ENCODE measurements around the gene VPS41.

The VPS41 gene

DNA sequence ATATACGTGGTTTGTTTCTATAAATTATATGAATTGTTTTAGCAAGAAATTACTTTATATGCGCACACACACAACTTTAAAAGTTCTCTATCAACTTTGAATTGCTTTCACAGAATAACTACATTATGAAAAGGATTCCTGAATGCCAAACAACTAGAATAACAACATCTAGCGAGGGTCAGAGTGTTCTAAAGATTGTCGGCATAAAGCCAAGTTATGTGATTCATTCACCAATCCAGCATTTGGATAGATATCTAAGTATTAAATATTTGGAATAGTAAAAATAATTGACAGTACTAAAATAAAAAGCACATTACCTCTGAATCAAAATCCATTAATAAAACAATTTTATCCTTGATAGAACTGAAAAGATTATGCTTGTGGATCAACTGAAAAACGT lies 152.5 kb downstream of the VPS41 start:
- Histone ChIP-seq H3K36me3 (ENCODE audit: insufficient read depth, low read length) (peaks cover 48% of the 10 kb centered on the region), H3K27ac (ENCODE audit: low read length) (no peak overlapping the region), H3K4me1 (ENCODE audit: insufficient read depth, low read length) (no peaks in the 10 kb centered on the region), H4K20me1 (ENCODE audit: insufficient read depth, low read length) (no peaks in the 10 kb centered on the region), H3K4me2 (ENCODE audit: insufficient read depth, low read length) (no peak overlapping the region), H3K79me2 (ENCODE audit: insufficient read depth, low read length) (no peaks in the 10 kb centered on the region), H2AFZ (ENCODE audit: low read depth, low read length) (no peak overlapping the region), H3K9ac (ENCODE audit: low read depth, low read length) (no peak overlapping the region), H3K4me3 (ENCODE audit: low read depth in 1 of 2, low read length in 2 of 2) (no peak overlapping the region), H3K9me3 (ENCODE audit: insufficient read depth, low read length, severe bottlenecking) (no peaks in the 10 kb centered on the region), H3K27me3 (ENCODE audit: insufficient read depth, low read length, poor library complexity) (no peaks in the 10 kb centered on the region)
- TF ChIP-seq, protein P1, sequence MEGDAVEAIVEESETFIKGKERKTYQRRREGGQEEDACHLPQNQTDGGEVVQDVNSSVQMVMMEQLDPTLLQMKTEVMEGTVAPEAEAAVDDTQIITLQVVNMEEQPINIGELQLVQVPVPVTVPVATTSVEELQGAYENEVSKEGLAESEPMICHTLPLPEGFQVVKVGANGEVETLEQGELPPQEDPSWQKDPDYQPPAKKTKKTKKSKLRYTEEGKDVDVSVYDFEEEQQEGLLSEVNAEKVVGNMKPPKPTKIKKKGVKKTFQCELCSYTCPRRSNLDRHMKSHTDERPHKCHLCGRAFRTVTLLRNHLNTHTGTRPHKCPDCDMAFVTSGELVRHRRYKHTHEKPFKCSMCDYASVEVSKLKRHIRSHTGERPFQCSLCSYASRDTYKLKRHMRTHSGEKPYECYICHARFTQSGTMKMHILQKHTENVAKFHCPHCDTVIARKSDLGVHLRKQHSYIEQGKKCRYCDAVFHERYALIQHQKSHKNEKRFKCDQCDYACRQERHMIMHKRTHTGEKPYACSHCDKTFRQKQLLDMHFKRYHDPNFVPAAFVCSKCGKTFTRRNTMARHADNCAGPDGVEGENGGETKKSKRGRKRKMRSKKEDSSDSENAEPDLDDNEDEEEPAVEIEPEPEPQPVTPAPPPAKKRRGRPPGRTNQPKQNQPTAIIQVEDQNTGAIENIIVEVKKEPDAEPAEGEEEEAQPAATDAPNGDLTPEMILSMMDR (IDR thresholded peaks at IDR 0.05; ENCODE audit: borderline replicate concordance, extremely low read depth, low read length, poor library complexity, severe bottlenecking) = no peak
- no peak for TF ChIP-seq EZH2 (IDR thresholded peaks at IDR 0.05; ENCODE audit: borderline replicate concordance, low read depth, low read length, severe bottlenecking)
- ATAC-seq (ENCODE audit: insufficient read depth, low read depth) = no peak
- no peak for DNase-seq

DNA sequence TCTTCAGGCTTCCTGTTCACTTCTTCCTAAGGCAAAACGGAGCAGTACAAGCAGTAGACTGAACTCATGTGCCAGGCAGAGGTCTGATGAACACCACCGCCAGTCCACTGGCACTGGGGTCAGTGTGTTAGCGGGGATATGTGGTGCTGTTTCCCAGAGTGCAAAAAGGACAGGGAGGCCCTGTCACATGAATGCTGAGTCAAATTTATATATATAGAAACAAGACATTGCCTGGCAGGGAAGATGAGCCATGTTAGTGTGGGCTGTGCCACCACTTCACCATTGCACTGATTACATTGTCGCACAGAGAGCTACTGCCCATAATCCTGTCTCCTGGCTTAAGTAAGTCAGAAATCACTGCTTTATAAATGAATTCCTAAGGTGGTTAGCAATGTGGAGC lies 155.6 kb downstream of the VPS41 start:
- Histone ChIP-seq H3K27ac (ENCODE audit: low read length) (no peak overlapping the region), H3K4me2 (ENCODE audit: insufficient read depth, low read length) (no peak overlapping the region), H3K79me2 (ENCODE audit: insufficient read depth, low read length) (no peaks in the 10 kb centered on the region), H3K4me1 (ENCODE audit: insufficient read depth, low read length) (no peaks in the 10 kb centered on the region), H3K4me3 (ENCODE audit: low read depth in 1 of 2, low read length in 2 of 2) (no peak overlapping the region), H4K20me1 (ENCODE audit: insufficient read depth, low read length) (no peaks in the 10 kb centered on the region), H3K36me3 (ENCODE audit: insufficient read depth, low read length) (peaks cover 47% of the 10 kb centered on the region), H3K27me3 (ENCODE audit: insufficient read depth, low read length, poor library complexity) (no peaks in the 10 kb centered on the region), H3K9me3 (ENCODE audit: insufficient read depth, low read length, severe bottlenecking) (no peaks in the 10 kb centered on the region), H2AFZ (ENCODE audit: low read depth, low read length) (no peak overlapping the region), H3K9ac (ENCODE audit: low read depth, low read length) (no peak overlapping the region)
- DNase-seq (no peak), ATAC-seq (ENCODE audit: insufficient read depth, low read depth) (no peak)
- TF ChIP-seq, protein P1 (IDR thresholded peaks at IDR 0.05; ENCODE audit: borderline replicate concordance, extremely low read depth, low read length, poor library complexity, severe bottlenecking) = no peak
- TF ChIP-seq EZH2 (IDR thresholded peaks at IDR 0.05; ENCODE audit: borderline replicate concordance, low read depth, low read length, severe bottlenecking) = no peak

DNA sequence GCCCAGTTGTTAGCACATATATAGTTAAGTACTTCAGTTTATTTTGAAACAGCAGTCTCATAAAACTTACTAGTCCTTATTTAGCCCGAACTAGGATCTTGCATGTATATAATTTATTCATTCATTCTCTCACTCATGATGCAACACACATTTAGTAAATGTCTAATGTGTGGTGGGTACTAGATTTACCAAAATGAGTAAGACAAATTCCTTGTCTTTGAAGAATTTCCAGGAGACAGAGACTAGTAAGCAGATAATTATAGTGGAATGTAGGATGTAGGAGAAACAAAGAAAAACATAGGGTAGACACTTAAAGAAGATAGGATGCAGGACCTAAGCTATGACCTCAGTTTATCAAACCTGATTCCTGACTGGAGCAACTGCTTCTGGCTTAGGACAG lies 157.6 kb downstream of the VPS41 start:
- DNase-seq (no peak), ATAC-seq (ENCODE audit: insufficient read depth, low read depth) (no peak)
- H4K20me1 ChIP-seq (ENCODE audit: insufficient read depth, low read length) = no peaks in the 10 kb centered on the region
- TF ChIP-seq EZH2 (IDR thresholded peaks at IDR 0.05; ENCODE audit: borderline replicate concordance, low read depth, low read length, severe bottlenecking) = no peak
- TF ChIP-seq, protein P1 (IDR thresholded peaks at IDR 0.05; ENCODE audit: borderline replicate concordance, extremely low read depth, low read length, poor library complexity, severe bottlenecking) = no peak
- H3K4me1 ChIP-seq (ENCODE audit: insufficient read depth, low read length) = no peaks in the 10 kb centered on the region
- H3K4me3 ChIP-seq (ENCODE audit: low read depth in 1 of 2, low read length in 2 of 2) = no peak overlapping the region
- peaks cover 44% of the 10 kb centered on the region for H3K36me3 ChIP-seq (ENCODE audit: insufficient read depth, low read length)
- no peak overlapping the region for H3K9ac ChIP-seq (ENCODE audit: low read depth, low read length)
- no peak overlapping the region for H3K27ac ChIP-seq (ENCODE audit: low read length)
- no peak overlapping the region for H3K4me2 ChIP-seq (ENCODE audit: insufficient read depth, low read length)
- no peak overlapping the region for H2AFZ ChIP-seq (ENCODE audit: low read depth, low read length)
- H3K79me2 ChIP-seq (ENCODE audit: insufficient read depth, low read length) = no peaks in the 10 kb centered on the region
- no peaks in the 10 kb centered on the region for H3K9me3 ChIP-seq (ENCODE audit: insufficient read depth, low read length, severe bottlenecking)
- H3K27me3 ChIP-seq (ENCODE audit: insufficient read depth, low read length, poor library complexity) = no peaks in the 10 kb centered on the region

DNA sequence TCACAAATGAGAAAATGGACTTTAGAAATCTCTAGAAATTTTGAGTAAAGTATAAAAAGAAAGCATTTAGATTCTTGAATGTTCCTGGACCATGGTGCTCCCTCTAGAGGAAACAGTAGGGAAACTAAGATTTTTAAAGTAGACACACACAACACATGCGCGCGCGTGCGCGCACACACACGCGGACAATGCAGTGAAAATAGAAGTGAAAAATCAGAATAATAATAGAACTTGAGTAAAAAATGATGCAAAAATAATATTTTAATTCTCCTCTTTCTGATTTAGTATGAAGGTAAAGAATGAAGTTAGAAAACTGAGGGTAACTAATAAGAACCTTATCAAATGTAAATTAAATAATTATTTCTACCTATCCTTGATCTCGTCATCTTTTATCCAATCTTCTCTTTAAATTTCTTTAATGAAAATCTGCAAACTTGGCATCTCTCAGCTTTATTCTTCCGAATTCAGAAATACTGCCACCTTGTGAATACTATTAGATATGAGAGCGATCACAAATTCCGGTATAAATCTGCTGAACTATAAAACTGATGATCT lies 160.9 kb downstream of the VPS41 start:
- Histone ChIP-seq H4K20me1 (ENCODE audit: insufficient read depth, low read length) (no peaks in the 10 kb centered on the region), H3K27ac (ENCODE audit: low read length) (no peak overlapping the region), H3K79me2 (ENCODE audit: insufficient read depth, low read length) (no peaks in the 10 kb centered on the region), H2AFZ (ENCODE audit: low read depth, low read length) (no peak overlapping the region), H3K4me1 (ENCODE audit: insufficient read depth, low read length) (no peaks in the 10 kb centered on the region), H3K4me3 (ENCODE audit: low read depth in 1 of 2, low read length in 2 of 2) (no peak overlapping the region), H3K36me3 (ENCODE audit: insufficient read depth, low read length) (peaks cover 50% of the 10 kb centered on the region), H3K27me3 (ENCODE audit: insufficient read depth, low read length, poor library complexity) (no peaks in the 10 kb centered on the region), H3K4me2 (ENCODE audit: insufficient read depth, low read length) (no peak overlapping the region), H3K9me3 (ENCODE audit: insufficient read depth, low read length, severe bottlenecking) (no peaks in the 10 kb centered on the region), H3K9ac (ENCODE audit: low read depth, low read length) (no peak overlapping the region)
- TF ChIP-seq, protein P1 (IDR thresholded peaks at IDR 0.05; ENCODE audit: borderline replicate concordance, extremely low read depth, low read length, poor library complexity, severe bottlenecking) = peak; percentile 40
- TF ChIP-seq EZH2 (IDR thresholded peaks at IDR 0.05; ENCODE audit: borderline replicate concordance, low read depth, low read length, severe bottlenecking) = no peak
- ATAC-seq (ENCODE audit: insufficient read depth, low read depth) = no peak
- no peak for DNase-seq

Data from DND-41 (cell line).